H9 (cell line): ENCODE data around the gene HOXB6. TPM values are rescaled to one million over a fixed set of nuclear protein-coding genes. Genes with fewer than 3 reads are reported as not detected.

Experiments used
- DNase-seq: peaks from one replicate; pipeline ENCODE4 v3.0.0-alpha.2; 2017
- H2AFZ ChIP-seq: one replicate; pipeline ENCODE4 v1.6.1; 2013; ENCODE audit warnings: mild to moderate bottlenecking, low read length, control low read depth, moderate library complexity
- H2AK5ac ChIP-seq: 2 replicates; pipeline ENCODE4 v1.6.1; 2013; ENCODE audit warnings: low read length, control low read depth, mixed read lengths; ENCODE audit not compliant: insufficient read length
- H2BK120ac ChIP-seq: one replicate; pipeline ENCODE4 v1.6.1; 2013; ENCODE audit warnings: low read depth, mild to moderate bottlenecking, low read length, control low read depth, inconsistent platforms; ENCODE audit not compliant: poor library complexity, severe bottlenecking
- H2BK12ac ChIP-seq: 2 replicates; pipeline ENCODE4 v1.6.1; 2013; ENCODE audit warnings: low read length, control low read depth, mixed read lengths, low read depth; ENCODE audit not compliant: insufficient read length
- H2BK15ac ChIP-seq: 2 replicates; pipeline ENCODE4 v1.6.1; 2013; ENCODE audit warnings: low read depth, low read length, control low read depth
- H2BK20ac ChIP-seq: one replicate; pipeline ENCODE4 v1.6.1; 2013; ENCODE audit warnings: low read depth, mild to moderate bottlenecking, low read length, control low read depth, inconsistent platforms; ENCODE audit not compliant: poor library complexity, severe bottlenecking
- H2BK5ac ChIP-seq: 2 replicates; pipeline ENCODE4 v1.6.1; 2013; ENCODE audit warnings: low read length, control low read depth, mixed read lengths; ENCODE audit not compliant: insufficient read length
- H3K14ac ChIP-seq: 2 replicates; pipeline ENCODE4 v1.6.1; 2013; ENCODE audit warnings: low read length, control low read depth; ENCODE audit not compliant: insufficient read depth
- H3K18ac ChIP-seq: 2 replicates; pipeline ENCODE4 v1.6.1; 2013; ENCODE audit warnings: low read depth, mild to moderate bottlenecking, mixed read lengths, low read length, control low read depth; ENCODE audit not compliant: insufficient read length
- H3K23ac ChIP-seq: 2 replicates; pipeline ENCODE4 v1.6.1; 2013; ENCODE audit warnings: low read length, control low read depth, mixed read lengths, low read depth; ENCODE audit not compliant: insufficient read length
- H3K23me2 ChIP-seq: 2 replicates; pipeline ENCODE4 v1.6.1; 2013; ENCODE audit warnings: low read depth, mild to moderate bottlenecking, mixed read lengths, low read length, control low read depth; ENCODE audit not compliant: insufficient read length, poor library complexity, severe bottlenecking
- H3K27ac ChIP-seq: 2 replicates; pipeline ENCODE4 v1.5.1; 2013; ENCODE audit warnings: low read length, control low read depth, mixed read lengths, low read depth; ENCODE audit not compliant: insufficient read length
- H3K27me3 ChIP-seq: 2 replicates; pipeline ENCODE4 v1.6.1; 2013; ENCODE audit warnings: low read length, control low read depth, inconsistent platforms; ENCODE audit not compliant: insufficient read depth
- H3K4ac ChIP-seq: 2 replicates; pipeline ENCODE4 v1.6.1; 2013; ENCODE audit warnings: low read depth, mild to moderate bottlenecking, control low read depth, inconsistent platforms, low read length, moderate library complexity
- H3K4me1 ChIP-seq: 2 replicates; pipeline ENCODE4 v1.6.1; 2013; ENCODE audit warnings: low read length, control low read depth, inconsistent platforms; ENCODE audit not compliant: insufficient read depth
- H3K4me2 ChIP-seq: 2 replicates; pipeline ENCODE4 v1.6.1; 2013; ENCODE audit warnings: low read length, control low read depth, mixed read lengths; ENCODE audit not compliant: insufficient read length, insufficient read depth
- H3K56ac ChIP-seq: 2 replicates; pipeline ENCODE4 v1.6.1; 2013; ENCODE audit warnings: low read depth, mild to moderate bottlenecking, mixed read lengths, low read length, control low read depth; ENCODE audit not compliant: insufficient read length
- H3K79me1 ChIP-seq: 2 replicates; pipeline ENCODE4 v1.6.1; 2013; ENCODE audit warnings: low read depth, mild to moderate bottlenecking, moderate library complexity, low read length, control low read depth, inconsistent platforms; ENCODE audit not compliant: insufficient read depth, poor library complexity, severe bottlenecking
- H3K79me2 ChIP-seq: 2 replicates; pipeline ENCODE4 v1.6.1; 2013; ENCODE audit warnings: low read length, control low read depth, inconsistent platforms; ENCODE audit not compliant: insufficient read depth
- H3K9ac ChIP-seq: 2 replicates; pipeline ENCODE4 v1.6.1; 2013; ENCODE audit warnings: low read length, control low read depth, mixed read lengths; ENCODE audit not compliant: insufficient read length; ENCODE audit errors: extremely low read depth
- H3K9me3 ChIP-seq: one replicate; pipeline ENCODE4 v1.6.1; 2013; ENCODE audit warnings: low read depth, low read length, inconsistent platforms; ENCODE audit not compliant: control insufficient read depth
- H3T11ph ChIP-seq: one replicate; pipeline ENCODE4 v1.6.1; 2013; ENCODE audit warnings: mild to moderate bottlenecking, low read length, control low read depth, inconsistent platforms
- H4K20me1 ChIP-seq: one replicate; pipeline ENCODE4 v1.6.1; 2013; ENCODE audit not compliant: control insufficient read depth, insufficient read length, insufficient read depth
- H4K5ac ChIP-seq: 2 replicates; pipeline ENCODE4 v1.6.1; 2013; ENCODE audit warnings: low read depth, mild to moderate bottlenecking, mixed read lengths, low read length, control low read depth; ENCODE audit not compliant: insufficient read length
- H4K8ac ChIP-seq: replicated peaks from 2 replicates; pipeline ENCODE4 v1.6.1; 2013; ENCODE audit warnings: low read length, control low read depth, mixed read lengths, low read depth; ENCODE audit not compliant: insufficient read length
- H4K91ac ChIP-seq: 2 replicates; pipeline ENCODE4 v1.6.1; 2013; ENCODE audit warnings: low read depth, mild to moderate bottlenecking, moderate library complexity, mixed read lengths, low read length, control low read depth; ENCODE audit not compliant: insufficient read length
- H3K27ac Mint-ChIP-seq, 3 experiments: 2 replicates in 2 of 3; 3 replicates in 1 of 3; pipeline ENCODE4 v1.8.0; 2020 to 2021; ENCODE audit warnings: mixed read lengths in 3 of 3, mild to moderate bottlenecking in 1 of 3, moderate library complexity in 1 of 3
- H3K27me3 Mint-ChIP-seq: 2 replicates; pipeline ENCODE4 v1.8.0; 2021; ENCODE audit warnings: low read depth, mild to moderate bottlenecking, moderate library complexity, mixed read lengths
- H3K36me3 Mint-ChIP-seq, 3 experiments: 2 replicates in 2 of 3; 3 replicates in 1 of 3; pipeline ENCODE4 v1.8.0; 2020 to 2021; ENCODE audit warnings: low read depth in 3 of 3, mixed read lengths in 3 of 3; ENCODE audit not compliant: insufficient read depth in 1 of 3
- H3K4me1 Mint-ChIP-seq, 2 experiments: 2 replicates each; pipeline ENCODE4 v1.8.0; 2020; ENCODE audit warnings: mixed read lengths in 2 of 2
- H3K4me3 Mint-ChIP-seq, 2 experiments: 2 replicates in 1 of 2; 3 replicates in 1 of 2; pipeline ENCODE4 v1.8.0; 2020 to 2021; ENCODE audit warnings: mild to moderate bottlenecking in 2 of 2, mixed read lengths in 2 of 2, moderate library complexity in 1 of 2
- H3K9me3 Mint-ChIP-seq, 2 experiments: 2 replicates in 1 of 2; 3 replicates in 1 of 2; pipeline ENCODE4 v1.8.0; 2020; ENCODE audit warnings: mild to moderate bottlenecking in 2 of 2, mixed read lengths in 2 of 2, moderate library complexity in 1 of 2
- CTCF ChIP-seq: fragments of 200-600 bp; sonication (generic); conservative IDR thresholded peaks from 3 replicates; pipeline ENCODE4 v1.8.0; 2021; ENCODE audit warnings: antibody characterized with exemption, mild to moderate bottlenecking
- WGBS: extraction: QIAGEN DNeasy Blood & Tissue Kit; methylation state at CpG from one replicate; pipeline ENCODE4 v1.1.7; 2013; ENCODE audit warnings: missing lambda C conversion rate, low lambda C conversion rate, mixed read lengths; ENCODE audit not compliant: insufficient read length; ENCODE audit errors: extremely low coverage; 5-methylcytosine and 5-hydroxymethylcytosine counted together
- total RNA-seq: library from RNA; stranded (reverse); gene quantifications from 2 replicates; pipeline ENCODE4 v1.2.1, GENCODE V29; 2021

Gene HOXB6
- total RNA-seq, 1 experiment from 2014 or later: not detected

- Mint-ChIP-seq H3K9me3 (peaks cover 0 to 9% of the 10 kb centered on the region in 2 experiments; a peak in 3 of 5 replicates), H3K4me3 (no peak overlapping the region), H3K27ac (no peak overlapping the region), H3K36me3 (no peaks in the 10 kb centered on the region; a peak in 1 of 7 replicates), H3K27me3 (peaks cover 100% of the 10 kb centered on the region), H3K4me1 (peaks cover 11 to 19% of the 10 kb centered on the region in 2 experiments)
- no peak overlapping the region for H2BK12ac ChIP-seq
- WGBS: no CpG with 5 or more reads among the region's 1 CpG
- DNase-seq: no peak
- no peak for TF ChIP-seq CTCF
- no peak overlapping the region for H4K5ac ChIP-seq
- no peak overlapping the region for H3K27ac ChIP-seq
- no peak overlapping the region for H2BK20ac ChIP-seq
- no peak overlapping the region for H3K4ac ChIP-seq
- H3K9me3 ChIP-seq: no peaks in the 10 kb centered on the region
- H4K8ac ChIP-seq: no peak overlapping the region
- no peak overlapping the region for H2BK120ac ChIP-seq
- H3K18ac ChIP-seq: no peak overlapping the region
- H3K27me3 ChIP-seq: peaks cover 98% of the 10 kb centered on the region
- no peak overlapping the region for H3K23ac ChIP-seq
- no peak overlapping the region for H3T11ph ChIP-seq
- no peaks in the 10 kb centered on the region for H4K20me1 ChIP-seq
- no peaks in the 10 kb centered on the region for H3K4me1 ChIP-seq
- no peak overlapping the region for H3K4me2 ChIP-seq
- no peak overlapping the region for H3K56ac ChIP-seq
- no peak overlapping the region for H3K14ac ChIP-seq
- H4K91ac ChIP-seq: no peak overlapping the region
- no peak overlapping the region for H3K9ac ChIP-seq
- no peak overlapping the region for H2BK5ac ChIP-seq
- H3K79me1 ChIP-seq: no peaks in the 10 kb centered on the region
- H2AFZ ChIP-seq: no peak overlapping the region
- H3K23me2 ChIP-seq: no peaks in the 10 kb centered on the region
- no peak overlapping the region for H2AK5ac ChIP-seq
- H3K79me2 ChIP-seq: no peaks in the 10 kb centered on the region
- H2BK15ac ChIP-seq: no peak overlapping the region
These were observed 36.0 kb upstream of the HOXB6 start for GRCh38 chr17:48640858-48641180.
